GM21786 (cell line): ENCODE measurements around the gene CNGA4.
"Not testable (repeated sequence)": the region's sequence is repeated elsewhere in the genome, so short reads cannot be mapped to it uniquely, and the experiment has no call there.

Experiments
- ATAC-seq: cut with Tn5 transposase; IDR thresholded peaks from one replicate; pipeline ENCODE4 v1.9.1; 2021; ENCODE audit not compliant: unreplicated experiment

CNGA4 gene

GRCh38 chr11:6260207-6260726 lies 21.4 kb downstream of the CNGA4 start:
- no peak for ATAC-seq

- ATAC-seq, result no peak
These were observed 24.8 kb downstream of the CNGA4 start for GRCh38 chr11:6263662-6264061.

GRCh38 chr11:6268820-6269219 lies 29.9 kb downstream of the CNGA4 start:
- no peak for ATAC-seq

DNA sequence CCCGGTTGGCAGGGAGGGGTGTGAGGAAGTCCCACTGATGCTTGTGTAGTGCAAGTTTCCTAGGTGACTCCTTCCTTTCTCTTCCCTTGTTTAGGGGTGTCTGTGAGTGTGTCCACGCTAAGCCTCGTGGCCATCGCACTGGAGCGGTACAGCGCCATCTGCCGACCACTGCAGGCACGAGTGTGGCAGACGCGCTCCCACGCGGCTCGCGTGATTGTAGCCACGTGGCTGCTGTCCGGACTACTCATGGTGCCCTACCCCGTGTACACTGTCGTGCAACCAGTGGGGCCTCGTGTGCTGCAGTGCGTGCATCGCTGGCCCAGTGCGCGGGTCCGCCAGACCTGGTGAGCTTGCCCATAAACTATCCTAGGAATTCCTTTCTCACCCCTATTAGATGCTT lies 31.1 kb downstream of the CNGA4 start:
- ATAC-seq, result no peak

DNA sequence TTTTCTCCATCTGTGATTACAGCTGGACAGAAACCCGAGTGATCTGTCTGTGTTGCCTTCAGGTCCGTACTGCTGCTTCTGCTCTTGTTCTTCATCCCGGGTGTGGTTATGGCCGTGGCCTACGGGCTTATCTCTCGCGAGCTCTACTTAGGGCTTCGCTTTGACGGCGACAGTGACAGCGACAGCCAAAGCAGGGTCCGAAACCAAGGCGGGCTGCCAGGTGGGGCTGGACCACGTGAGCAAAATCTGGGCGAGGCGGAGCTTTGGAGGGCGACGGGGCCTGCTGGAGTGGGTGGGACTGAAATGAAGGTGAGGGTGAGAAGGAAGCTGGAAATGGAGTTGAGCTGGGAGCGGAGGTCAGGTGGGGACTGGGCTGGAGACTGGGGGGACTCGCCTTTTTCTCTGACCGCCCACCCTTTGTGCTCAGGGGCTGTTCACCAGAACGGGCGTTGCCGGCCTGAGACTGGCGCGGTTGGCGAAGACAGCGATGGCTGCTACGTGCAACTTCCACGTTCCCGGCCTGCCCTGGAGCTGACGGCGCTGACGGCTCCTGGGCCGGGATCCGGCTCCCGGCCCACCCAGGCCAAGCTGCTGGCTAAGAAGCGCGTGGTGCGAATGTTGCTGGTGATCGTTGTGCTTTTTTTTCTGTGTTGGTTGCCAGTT lies 31.8 kb downstream of the CNGA4 start:
- ATAC-seq, result no peak

DNA sequence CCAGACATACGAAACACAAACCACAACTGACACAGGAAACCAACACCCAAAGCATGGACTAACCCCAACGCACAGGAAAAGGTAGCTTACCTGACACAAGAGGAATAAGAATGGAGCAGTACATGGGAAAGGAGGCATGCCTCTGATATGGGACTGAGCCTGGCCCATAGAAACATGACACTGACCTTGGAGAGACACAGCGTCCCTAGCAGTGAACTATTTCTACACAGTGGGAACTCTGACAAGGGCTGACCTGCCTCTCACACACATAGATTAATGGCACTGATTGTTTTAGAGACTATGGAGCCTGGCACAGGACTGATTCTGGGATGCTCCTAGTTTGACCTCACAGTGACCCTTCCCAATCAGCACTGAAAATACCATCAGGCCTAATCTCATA lies 32.7 kb downstream of the CNGA4 start:
- no peak for ATAC-seq

- ATAC-seq, result no peak
These were observed 34.3 kb downstream of the CNGA4 start for GRCh38 chr11:6273188-6273587.

DNA sequence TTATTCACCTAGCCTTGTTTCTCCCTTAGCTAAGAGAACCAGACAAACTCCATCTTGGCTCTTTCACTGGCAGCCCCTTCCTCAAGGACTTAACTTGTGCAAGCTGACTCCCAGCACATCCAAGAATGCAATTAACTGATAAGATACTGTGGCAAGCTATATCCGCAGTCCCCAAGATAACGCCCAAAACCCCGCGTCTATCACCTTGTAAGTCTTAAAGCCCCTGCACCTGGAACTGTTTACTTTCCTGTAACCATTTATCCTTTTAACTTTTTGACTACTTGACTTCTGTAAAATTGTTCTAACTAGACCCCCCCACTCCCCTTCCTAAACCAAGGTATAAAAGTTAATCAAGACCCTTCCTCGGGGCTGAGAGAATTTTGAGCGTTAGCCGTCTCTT lies 41.9 kb downstream of the CNGA4 start:
- not testable (repeated sequence) for ATAC-seq

DNA sequence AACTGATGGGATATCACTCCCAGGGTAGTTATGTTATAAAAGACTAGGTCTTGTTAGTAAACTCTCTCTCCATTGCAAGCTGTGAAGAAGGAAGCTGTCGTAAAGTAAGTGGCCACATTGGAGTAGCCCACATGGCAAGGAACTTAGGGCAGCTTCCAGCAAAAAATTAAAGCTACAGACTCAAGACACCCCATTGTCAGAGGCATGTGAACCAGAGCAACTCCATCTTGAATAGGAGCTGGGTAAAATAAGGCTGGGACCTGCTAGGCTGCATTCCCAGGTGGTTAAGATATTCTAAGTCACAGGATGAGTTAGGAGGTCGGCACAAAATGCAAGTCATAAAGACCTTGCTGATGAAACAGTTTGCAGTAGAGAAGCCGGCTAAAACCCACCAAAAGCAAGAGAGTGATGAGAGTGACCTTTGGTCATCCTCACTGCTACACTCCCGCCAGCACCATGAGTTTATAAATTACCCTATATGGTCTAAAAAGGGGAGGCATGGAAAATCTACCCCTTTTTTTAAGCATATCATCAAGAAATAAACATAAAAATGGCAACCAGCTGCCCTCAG lies 44.6 kb downstream of the CNGA4 start:
- ATAC-seq, result no peak

DNA sequence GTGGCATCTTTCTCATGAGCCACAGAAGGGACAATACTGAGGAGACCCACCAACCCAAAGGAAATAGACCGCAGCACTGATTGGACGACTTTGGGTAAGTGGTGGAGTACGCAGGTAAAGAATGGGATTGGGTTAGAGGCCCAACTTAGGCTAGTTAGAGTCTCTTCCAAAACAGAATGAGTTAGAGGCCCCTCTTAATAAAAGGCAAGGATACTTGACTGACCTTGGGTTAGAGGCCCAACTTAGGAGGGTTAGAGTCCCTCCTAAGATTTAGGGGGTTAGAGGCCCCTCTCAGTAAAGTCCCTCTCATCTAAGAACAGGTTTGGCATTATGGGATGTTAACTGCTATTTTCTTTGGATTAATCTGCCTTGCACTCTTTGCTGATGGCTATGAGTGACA lies 45.4 kb downstream of the CNGA4 start:
- ATAC-seq, result no peak

DNA sequence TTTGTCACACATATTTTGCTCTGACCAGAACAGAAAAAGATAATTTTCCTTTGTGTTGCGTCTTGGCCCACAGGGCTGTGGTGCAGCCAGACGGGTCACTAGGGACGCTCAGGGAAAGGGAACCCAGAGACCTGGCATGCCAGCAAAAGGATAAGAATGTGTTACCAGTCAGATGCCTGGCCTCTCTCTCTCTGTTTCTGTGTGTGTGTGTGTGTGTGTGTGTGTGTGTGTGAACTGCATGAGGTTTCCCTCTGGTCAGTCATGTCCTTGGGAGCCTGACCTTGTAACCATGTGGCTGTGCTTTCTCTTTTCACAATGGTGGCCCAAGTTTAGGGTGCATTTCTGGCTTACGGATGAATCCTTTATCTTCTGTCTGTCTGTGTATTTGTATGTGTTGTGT lies 46.1 kb downstream of the CNGA4 start:
- no peak for ATAC-seq
